ENCODE results near the gene SH3RF1. TPM values are rescaled to one million over a fixed set of nuclear protein-coding genes. Genes with fewer than 3 reads are reported as not detected.
"Not testable (repeated sequence)": the region's sequence is repeated elsewhere in the genome, so short reads cannot be mapped to it uniquely, and the experiment has no call there.

The SH3RF1 gene
- polyA plus RNA-seq, 1 experiment = 11.0 TPM

DNA sequence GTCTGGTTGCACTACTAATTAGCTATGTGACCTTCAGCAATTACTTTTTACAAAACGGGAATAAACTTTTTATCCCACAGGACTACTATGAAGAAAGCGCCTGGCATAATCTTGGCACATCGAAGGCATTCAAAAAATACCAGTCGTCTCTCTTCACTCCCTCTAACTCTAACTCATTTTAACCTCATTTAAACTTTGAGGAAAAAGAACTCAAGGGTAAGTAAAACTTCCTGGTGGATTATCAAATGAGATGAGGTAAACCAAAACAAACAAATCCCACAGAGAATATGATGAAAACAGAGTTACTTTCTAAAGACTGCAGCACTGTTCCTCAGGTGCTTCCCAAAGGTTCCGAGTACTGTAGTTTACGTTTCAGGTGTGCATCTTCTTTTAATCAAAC lies 66.9 kb downstream of the SH3RF1 start:
- POLR2A ChIA-PET = no interaction called here
- H3K4me3 ChIP-seq (ENCODE audit: low read depth, low read length) = no peak overlapping the region
- TF ChIP-seq, protein P1, sequence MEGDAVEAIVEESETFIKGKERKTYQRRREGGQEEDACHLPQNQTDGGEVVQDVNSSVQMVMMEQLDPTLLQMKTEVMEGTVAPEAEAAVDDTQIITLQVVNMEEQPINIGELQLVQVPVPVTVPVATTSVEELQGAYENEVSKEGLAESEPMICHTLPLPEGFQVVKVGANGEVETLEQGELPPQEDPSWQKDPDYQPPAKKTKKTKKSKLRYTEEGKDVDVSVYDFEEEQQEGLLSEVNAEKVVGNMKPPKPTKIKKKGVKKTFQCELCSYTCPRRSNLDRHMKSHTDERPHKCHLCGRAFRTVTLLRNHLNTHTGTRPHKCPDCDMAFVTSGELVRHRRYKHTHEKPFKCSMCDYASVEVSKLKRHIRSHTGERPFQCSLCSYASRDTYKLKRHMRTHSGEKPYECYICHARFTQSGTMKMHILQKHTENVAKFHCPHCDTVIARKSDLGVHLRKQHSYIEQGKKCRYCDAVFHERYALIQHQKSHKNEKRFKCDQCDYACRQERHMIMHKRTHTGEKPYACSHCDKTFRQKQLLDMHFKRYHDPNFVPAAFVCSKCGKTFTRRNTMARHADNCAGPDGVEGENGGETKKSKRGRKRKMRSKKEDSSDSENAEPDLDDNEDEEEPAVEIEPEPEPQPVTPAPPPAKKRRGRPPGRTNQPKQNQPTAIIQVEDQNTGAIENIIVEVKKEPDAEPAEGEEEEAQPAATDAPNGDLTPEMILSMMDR (IDR thresholded peaks at IDR 0.05; ENCODE audit: low read depth, low read length) = no peak
- H3K9me3 ChIP-seq (ENCODE audit: control insufficient read depth, insufficient read depth, low read length) = no peaks in the 10 kb centered on the region
- no peak overlapping the region for H3K27ac ChIP-seq (ENCODE audit: low read depth, low read length)
- CTCF ChIA-PET = no interaction called here
- H3K27me3 ChIP-seq (ENCODE audit: control insufficient read depth, insufficient read depth, low read length) = no peaks in the 10 kb centered on the region
- DNase-seq (ENCODE audit: low read depth, low spot score) = no peak

DNA sequence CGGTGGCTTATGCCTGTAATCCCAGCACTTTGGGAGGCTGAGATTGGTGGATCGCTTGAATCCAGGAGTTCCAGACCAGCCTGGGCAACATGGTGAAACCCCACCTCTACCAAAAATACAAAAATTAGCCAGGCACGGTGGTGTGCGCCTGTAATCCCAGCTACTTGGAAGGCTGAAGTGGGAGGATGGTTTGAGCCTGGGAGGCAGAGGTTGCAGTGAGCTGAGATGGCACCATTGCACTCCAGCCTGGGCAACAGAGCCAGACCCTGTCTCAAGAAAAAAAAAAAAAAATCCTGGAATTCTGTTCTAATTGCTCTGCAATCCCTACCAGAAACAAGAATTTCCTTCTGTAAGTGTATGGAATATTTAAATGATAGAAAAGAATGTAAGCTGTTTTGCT lies 67.5 kb downstream of the SH3RF1 start:
- H3K9me3 ChIP-seq (ENCODE audit: control insufficient read depth, insufficient read depth, low read length); DNase-seq (ENCODE audit: low read depth, low spot score); H3K27me3 ChIP-seq (ENCODE audit: control insufficient read depth, insufficient read depth, low read length); H3K4me3 ChIP-seq (ENCODE audit: low read depth, low read length); H3K27ac ChIP-seq (ENCODE audit: low read depth, low read length): not testable (repeated sequence)
- CTCF ChIA-PET = interaction anchor here (0.6 kb wide), 1 partner anchor 12 kb away, joined by 3 read pairs; no protein-coding TSS in a partner anchor
- POLR2A ChIA-PET = interaction anchor here (0.7 kb wide), 1 partner anchor 371 kb away, joined by 4 read pairs; no protein-coding TSS in a partner anchor

DNA sequence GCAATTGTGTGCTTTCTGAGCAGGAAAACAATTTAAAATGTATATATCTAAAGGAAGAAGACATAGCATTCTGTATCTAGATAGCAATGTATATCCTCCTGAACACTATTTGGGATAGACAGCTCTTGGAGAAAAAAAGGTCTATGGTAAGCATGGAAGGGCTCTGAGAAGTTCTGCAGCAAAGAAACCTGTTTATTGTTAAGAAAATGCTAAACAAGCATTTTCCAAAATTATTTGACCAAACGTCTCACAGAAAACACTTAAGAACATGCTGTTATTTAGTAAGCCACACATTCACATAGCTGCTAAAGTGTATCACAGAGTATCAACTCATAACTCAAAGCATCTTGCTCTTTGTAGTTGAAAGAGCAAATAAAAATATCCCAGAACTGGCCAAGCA lies 67.9 kb downstream of the SH3RF1 start:
- TF ChIP-seq, protein P1 (IDR thresholded peaks at IDR 0.05; ENCODE audit: low read depth, low read length) = no peak
- ChIA-PET POLR2A (interaction anchor here (0.7 kb wide), 1 partner anchor 370 kb away, joined by 4 read pairs; no protein-coding TSS in a partner anchor), CTCF (interaction anchor here (0.6 kb wide), 1 partner anchor 12 kb away, joined by 3 read pairs; no protein-coding TSS in a partner anchor)
- Histone ChIP-seq H3K4me3 (ENCODE audit: low read depth, low read length) (no peak overlapping the region), H3K9me3 (ENCODE audit: control insufficient read depth, insufficient read depth, low read length) (no peaks in the 10 kb centered on the region), H3K27ac (ENCODE audit: low read depth, low read length) (no peak overlapping the region), H3K27me3 (ENCODE audit: control insufficient read depth, insufficient read depth, low read length) (no peaks in the 10 kb centered on the region)
- no peak for DNase-seq (ENCODE audit: low read depth, low spot score)

DNA sequence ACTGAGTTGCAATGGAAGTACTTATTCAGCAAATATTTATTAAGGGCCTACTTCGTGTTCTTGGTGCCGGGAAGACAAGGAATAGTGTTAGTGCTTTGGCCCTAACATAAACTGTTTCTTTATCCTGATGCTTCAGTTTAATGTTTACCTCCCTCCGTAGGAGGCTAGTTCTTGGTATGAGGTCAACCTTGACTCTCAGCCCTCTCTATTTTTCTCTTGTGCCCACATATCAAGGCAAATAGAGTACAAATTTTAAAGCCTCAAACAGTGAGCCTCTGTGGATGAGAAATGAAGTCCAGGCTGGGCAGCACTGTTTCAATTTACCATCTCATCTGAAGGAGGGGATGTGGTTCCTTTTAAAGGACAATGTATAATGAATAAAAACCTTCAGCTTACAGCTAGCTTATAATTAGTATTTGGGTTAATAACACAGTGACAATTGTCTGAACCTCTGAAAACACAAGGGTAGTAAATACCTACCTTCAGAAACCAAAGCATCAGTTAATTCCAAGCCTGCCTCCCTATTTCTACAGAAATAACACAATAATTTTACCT lies 68.5 kb downstream of the SH3RF1 start:
- Histone ChIP-seq H3K4me3 (ENCODE audit: low read depth, low read length) (no peak overlapping the region), H3K9me3 (ENCODE audit: control insufficient read depth, insufficient read depth, low read length) (no peaks in the 10 kb centered on the region), H3K27me3 (ENCODE audit: control insufficient read depth, insufficient read depth, low read length) (no peaks in the 10 kb centered on the region), H3K27ac (ENCODE audit: low read depth, low read length) (no peak overlapping the region)
- ChIA-PET CTCF (interaction anchor here (0.7 kb wide), 1 partner anchor 283 kb away, joined by 7 read pairs; no protein-coding TSS in a partner anchor), POLR2A (no interaction called here)
- TF ChIP-seq, protein P1 (IDR thresholded peaks at IDR 0.05; ENCODE audit: low read depth, low read length) = no peak
- DNase-seq (ENCODE audit: low read depth, low spot score) = no peak

DNA sequence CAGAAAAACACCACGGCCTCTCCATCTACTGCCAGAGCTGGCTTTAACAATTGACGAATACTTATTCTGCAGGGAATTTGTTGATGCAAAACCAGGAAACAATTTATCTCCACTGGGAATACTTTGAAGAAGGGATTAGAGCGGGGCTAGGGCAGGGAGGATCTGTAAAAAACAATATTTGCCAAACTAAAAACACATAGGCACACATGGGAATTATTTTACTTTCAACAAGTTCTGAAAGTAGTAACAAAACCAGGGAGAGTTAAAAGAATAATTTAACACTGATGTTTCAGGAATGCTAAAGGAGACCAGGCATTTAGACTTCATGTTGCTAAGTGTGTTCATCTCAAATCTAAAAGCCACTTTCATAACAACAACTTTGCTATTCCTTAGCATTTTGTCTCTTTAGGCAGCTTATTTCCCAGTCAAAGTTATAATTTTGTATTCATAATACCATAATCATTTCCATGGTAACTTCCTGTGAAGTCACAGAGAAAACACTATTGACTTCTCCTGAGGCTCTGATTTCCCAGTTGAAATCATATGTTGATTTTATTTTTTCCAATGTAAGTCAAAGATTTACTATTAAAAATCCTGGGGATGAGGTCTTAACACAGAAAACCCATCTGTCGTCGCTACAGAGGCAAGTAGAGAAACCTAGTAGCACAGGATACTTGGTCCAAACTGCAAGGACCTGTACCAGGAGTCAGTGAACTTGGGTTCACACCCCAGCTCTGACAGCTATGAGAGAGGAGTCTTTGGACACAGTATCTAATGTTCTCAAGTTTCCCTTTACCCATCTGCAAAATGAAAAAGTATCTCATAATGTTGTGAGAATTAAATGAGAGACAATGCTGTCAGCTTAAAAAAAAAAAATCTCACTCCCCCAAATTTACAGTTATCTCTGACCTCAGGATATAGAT lies 69.3 kb downstream of the SH3RF1 start:
- Histone ChIP-seq H3K4me3 (ENCODE audit: low read depth, low read length) (no peak overlapping the region), H3K27me3 (ENCODE audit: control insufficient read depth, insufficient read depth, low read length) (no peaks in the 10 kb centered on the region), H3K27ac (ENCODE audit: low read depth, low read length) (no peak overlapping the region), H3K9me3 (ENCODE audit: control insufficient read depth, insufficient read depth, low read length) (no peaks in the 10 kb centered on the region)
- ChIA-PET POLR2A (no interaction called here), CTCF (interaction anchor here (0.7 kb wide), 1 partner anchor 284 kb away, joined by 7 read pairs; no protein-coding TSS in a partner anchor)
- no peak for DNase-seq (ENCODE audit: low read depth, low spot score)
- TF ChIP-seq, protein P1 (IDR thresholded peaks at IDR 0.05; ENCODE audit: low read depth, low read length) = no peak
